CD4-positive, CD25-positive, alpha-beta regulatory T cell (primary cell): ENCODE data around the gene AOPEP. TPM values are rescaled to one million over a fixed set of nuclear protein-coding genes. Genes with fewer than 3 reads are reported as not detected.
A peak's percentile ranks its signal among the peaks of the same experiment; 100 is the strongest.

ENCODE experiments used
- ATAC-seq, 2 donors: fragments of 150-1000 bp; cut with Tn5 transposase; one replicate each; pipeline ENCODE4 v1.10.0; 2021; ENCODE audit warnings: low read depth in 2 of 2, moderate number of reproducible peaks in 2 of 2, moderate library complexity in 1 of 2
- DNase-seq, 3 donors: peaks; one replicate each; pipeline versions ENCODE4 v3.0.0 to v3.0.0-alpha.2; 2012 to 2022; ENCODE audit warnings: mixed read lengths in 1 of 3
- H3K27ac ChIP-seq: one replicate; pipeline ENCODE4 v1.7.0; 2013; ENCODE audit warnings: mild to moderate bottlenecking, low read length; ENCODE audit not compliant: insufficient read depth, poor library complexity, severe bottlenecking
- H3K27me3 ChIP-seq: one replicate; pipeline ENCODE4 v1.7.0; 2013; ENCODE audit warnings: low read length; ENCODE audit not compliant: control insufficient read depth, insufficient read depth
- H3K36me3 ChIP-seq: one replicate; pipeline ENCODE4 v1.7.0; 2013; ENCODE audit warnings: mild to moderate bottlenecking, low read length, moderate library complexity; ENCODE audit not compliant: control insufficient read depth, insufficient read depth
- H3K4me1 ChIP-seq: 2 replicates; pipeline ENCODE4 v1.7.0; 2013; ENCODE audit warnings: mild to moderate bottlenecking, low read length; ENCODE audit not compliant: insufficient read depth, control insufficient read depth, poor library complexity, severe bottlenecking
- H3K4me3 ChIP-seq: one replicate; pipeline ENCODE4 v1.7.0; 2013; ENCODE audit warnings: low read depth, mild to moderate bottlenecking, low read length, moderate library complexity
- H3K9me3 ChIP-seq, 2 experiments: 1 replicate in 1 of 2; 2 replicates in 1 of 2; pipeline ENCODE4 v1.7.0; 2013; ENCODE audit warnings: low read length in 2 of 2, mild to moderate bottlenecking in 1 of 2, moderate library complexity in 1 of 2; ENCODE audit not compliant: control insufficient read depth in 2 of 2
- H3K27ac Mint-ChIP-seq, 3 donors: one replicate each; pipeline ENCODE4 v1.8.0; 2020 to 2022; ENCODE audit warnings: mild to moderate bottlenecking in 3 of 3, mixed read lengths in 3 of 3, moderate library complexity in 2 of 3
- H3K27me3 Mint-ChIP-seq: one replicate; pipeline ENCODE4 v1.8.0; 2022; ENCODE audit warnings: mild to moderate bottlenecking, mixed read lengths
- H3K36me3 Mint-ChIP-seq: one replicate; pipeline ENCODE4 v1.8.0; 2020; ENCODE audit warnings: mixed read lengths
- H3K4me1 Mint-ChIP-seq, 4 donors: one replicate each; pipeline ENCODE4 v1.8.0; 2020 to 2022; ENCODE audit warnings: mixed read lengths in 4 of 4, mild to moderate bottlenecking in 1 of 4
- H3K4me3 Mint-ChIP-seq, 4 donors: one replicate each; pipeline ENCODE4 v1.8.0; 2020 to 2022; ENCODE audit warnings: mild to moderate bottlenecking in 4 of 4, mixed read lengths in 4 of 4, moderate library complexity in 3 of 4
- H3K9me3 Mint-ChIP-seq, 7 donors: one replicate each; pipeline ENCODE4 v1.8.0; 2020 to 2022; ENCODE audit warnings: mixed read lengths in 7 of 7, mild to moderate bottlenecking in 3 of 7, moderate library complexity in 2 of 7
- polyA plus RNA-seq, 4 donors: library from polyadenylated mRNA; unstranded; fragments of 300-500 nt; fragmentation: Illumina TruSeq; gene quantifications; one replicate each; pipeline ENCODE4 v1.2.3, GENCODE V29; 2021
- total RNA-seq: library from RNA; stranded (reverse); gene quantifications from one replicate; pipeline ENCODE4 v1.2.3, GENCODE V29; 2022

AOPEP gene
- total and polyA plus RNA-seq, 5 donors from 2014 or later, result 4.6 to 12.9 (median 6.4) TPM

DNA sequence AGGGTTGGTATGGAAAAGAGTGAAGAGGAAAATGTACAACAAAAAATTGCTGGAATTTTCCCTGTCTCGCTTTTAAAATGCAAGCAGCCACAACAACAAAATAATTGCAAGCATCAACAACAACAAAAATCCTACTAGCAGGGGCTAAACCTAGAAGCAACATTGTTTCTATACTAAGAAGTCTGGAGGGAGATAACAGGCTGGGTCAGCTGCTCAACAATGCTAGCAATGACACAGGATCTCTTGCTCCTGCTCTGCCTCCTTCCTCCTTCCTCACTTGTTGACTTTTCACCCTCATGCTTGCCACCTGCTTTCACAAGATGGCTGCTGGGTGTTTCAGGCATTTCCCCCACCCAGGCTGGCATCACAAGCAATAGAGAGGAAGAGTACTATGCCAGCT, 7.6 kb upstream of the AOPEP start:
- Mint-ChIP-seq H3K4me1 (peaks cover 0 to 4% (median 0%) of the 10 kb centered on the region in 4 donors), H3K9me3 (peaks cover 0 to 6% (median 2%) of the 10 kb centered on the region in 7 donors), H3K27ac (no peak overlapping the region), H3K4me3 (no peak overlapping the region), H3K36me3 (no peaks in the 10 kb centered on the region), H3K27me3 (peaks cover 11% of the 10 kb centered on the region)
- no peak for ATAC-seq
- Histone ChIP-seq H3K27me3 (no peaks in the 10 kb centered on the region), H3K4me1 (no peaks in the 10 kb centered on the region), H3K4me3 (no peak overlapping the region), H3K36me3 (no peaks in the 10 kb centered on the region), H3K27ac (no peak overlapping the region), H3K9me3 (no peaks in the 10 kb centered on the region)
- DNase-seq, result no peak

DNA sequence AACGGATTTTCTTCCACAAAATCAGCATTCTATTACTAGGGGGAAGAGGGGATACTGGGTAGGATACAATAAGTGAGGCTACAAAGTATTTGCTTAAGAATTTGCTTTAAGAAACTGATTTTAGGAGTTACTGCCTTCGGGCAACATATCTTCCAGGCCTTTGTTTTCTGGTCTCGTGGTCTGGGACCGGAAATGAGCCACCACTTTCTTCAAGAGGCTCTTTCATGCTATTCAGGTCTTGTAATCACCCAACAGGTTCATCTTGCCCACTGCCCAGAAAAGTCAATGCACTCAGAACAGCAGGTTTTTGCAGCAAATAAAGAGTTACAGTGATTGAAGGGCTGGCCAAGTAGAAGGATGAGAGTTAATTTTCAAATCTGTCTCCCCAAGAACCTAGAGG, 6.6 kb upstream of the AOPEP start:
- ATAC-seq, result no peak
- no peaks in the 10 kb centered on the region for H3K27me3 ChIP-seq
- no peaks in the 10 kb centered on the region for H3K36me3 ChIP-seq
- Mint-ChIP-seq H3K36me3 (no peaks in the 10 kb centered on the region), H3K27me3 (peaks cover 5% of the 10 kb centered on the region), H3K4me3 (no peak overlapping the region), H3K4me1 (peaks cover 0 to 4% (median 0%) of the 10 kb centered on the region in 4 donors), H3K27ac (no peak overlapping the region), H3K9me3 (peaks cover 0 to 6% (median 2%) of the 10 kb centered on the region in 7 donors)
- no peak overlapping the region for H3K27ac ChIP-seq
- H3K4me3 ChIP-seq, result no peak overlapping the region
- no peaks in the 10 kb centered on the region for H3K4me1 ChIP-seq
- DNase-seq, result no peak
- no peaks in the 10 kb centered on the region for H3K9me3 ChIP-seq

GRCh38 chr9:94720846-94721549, 5.5 kb upstream of the AOPEP start:
- Mint-ChIP-seq H3K27me3 (peaks cover 5% of the 10 kb centered on the region), H3K27ac (peak overlapping the region in 1 of 3 donors; percentile 1), H3K36me3 (no peaks in the 10 kb centered on the region), H3K9me3 (peaks cover 0 to 6% (median 0%) of the 10 kb centered on the region in 7 donors), H3K4me1 (peaks cover 0 to 4% (median under 1%) of the 10 kb centered on the region in 4 donors), H3K4me3 (no peak overlapping the region)
- H3K27ac ChIP-seq, result no peak overlapping the region
- no peak for DNase-seq
- no peak for ATAC-seq
- no peaks in the 10 kb centered on the region for H3K9me3 ChIP-seq
- H3K36me3 ChIP-seq, result no peaks in the 10 kb centered on the region
- H3K4me3 ChIP-seq, result no peak overlapping the region
- H3K4me1 ChIP-seq, result no peaks in the 10 kb centered on the region
- H3K27me3 ChIP-seq, result no peaks in the 10 kb centered on the region

GRCh38 chr9:94721754-94722153, 4.7 kb upstream of the AOPEP start:
- no peak for DNase-seq
- peaks cover 10% of the 10 kb centered on the region for H3K27me3 Mint-ChIP-seq
- ATAC-seq, result no peak
- no peaks in the 10 kb centered on the region for H3K9me3 ChIP-seq
- no peak overlapping the region for H3K4me3 ChIP-seq
- H3K4me1 ChIP-seq, result peaks cover under 1% of the 10 kb centered on the region
- no peaks in the 10 kb centered on the region for H3K36me3 Mint-ChIP-seq
- peaks cover 0 to 6% (median 0%) of the 10 kb centered on the region in 7 donors for H3K9me3 Mint-ChIP-seq
- peak overlapping the region in 2 of 4 donors; percentile 11 to 63 for H3K4me3 Mint-ChIP-seq
- peaks cover 0 to 7% (median 5%) of the 10 kb centered on the region in 4 donors for H3K4me1 Mint-ChIP-seq
- H3K27ac ChIP-seq, result no peak overlapping the region
- no peaks in the 10 kb centered on the region for H3K27me3 ChIP-seq
- no peak overlapping the region for H3K27ac Mint-ChIP-seq
- no peaks in the 10 kb centered on the region for H3K36me3 ChIP-seq

GRCh38 chr9:94725293-94725692, 1.2 kb upstream of the AOPEP start:
- H3K9me3 ChIP-seq, result no peaks in the 10 kb centered on the region

DNA sequence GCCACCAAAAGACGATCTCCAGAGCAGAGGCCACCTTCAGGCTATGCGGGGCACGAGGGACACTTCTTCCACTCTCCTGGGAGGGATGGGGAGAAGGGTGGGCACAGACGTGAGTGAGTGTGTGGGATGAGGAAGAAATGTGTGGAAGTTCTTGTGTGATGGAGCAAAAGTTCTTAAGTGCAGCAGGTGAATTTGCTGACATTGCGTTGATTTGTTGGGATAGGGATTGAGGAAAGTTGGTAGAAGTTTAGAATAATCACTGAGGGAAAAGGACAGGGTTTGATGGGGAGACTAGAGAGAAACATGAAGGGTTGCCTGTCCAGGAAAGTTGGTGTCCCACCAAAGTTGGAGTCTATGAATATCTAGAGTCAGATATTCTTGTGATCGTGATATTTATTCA, 2.2 kb downstream of the AOPEP start:
- Mint-ChIP-seq H3K9me3 (no peaks in the 10 kb centered on the region), H3K4me1 (peaks cover 0 to 21% (median 6%) of the 10 kb centered on the region in 4 donors), H3K27ac (peak overlapping the region in 1 of 3 donors; percentile 69), H3K36me3 (no peaks in the 10 kb centered on the region), H3K27me3 (peaks cover 7% of the 10 kb centered on the region), H3K4me3 (peak overlapping the region in 2 of 4 donors; percentile 16 to 69)
- no peak overlapping the region for H3K27ac ChIP-seq
- DNase-seq (no peak), ATAC-seq (no peak)
- H3K4me3 ChIP-seq, result no peak overlapping the region
- no peaks in the 10 kb centered on the region for H3K36me3 ChIP-seq
- H3K9me3 ChIP-seq, result no peaks in the 10 kb centered on the region
- H3K27me3 ChIP-seq, result no peaks in the 10 kb centered on the region
- peaks cover 12% of the 10 kb centered on the region for H3K4me1 ChIP-seq

More at GRCh38 chr9:94725293-94725692, 1.2 kb upstream of the AOPEP start:
- Mint-ChIP-seq H3K4me1 (peaks cover 4 to 21% (median 6%) of the 10 kb centered on the region in 4 donors), H3K27me3 (peaks cover 12% of the 10 kb centered on the region), H3K36me3 (no peaks in the 10 kb centered on the region), H3K9me3 (peaks cover 0 to 6% (median 0%) of the 10 kb centered on the region in 7 donors), H3K27ac (no peak overlapping the region), H3K4me3 (peak overlapping the region in 3 of 4 donors; percentile 33 to 75 (median 57))
- DNase-seq (no peak), ATAC-seq (no peak)
- Histone ChIP-seq H3K4me1 (peaks cover 12% of the 10 kb centered on the region), H3K27ac (no peak overlapping the region), H3K36me3 (no peaks in the 10 kb centered on the region), H3K27me3 (no peaks in the 10 kb centered on the region), H3K4me3 (no peak overlapping the region)

GRCh38 chr9:94729199-94729598, 2.7 kb downstream of the AOPEP start:
- peaks cover 0 to 21% (median 6%) of the 10 kb centered on the region in 4 donors for H3K4me1 Mint-ChIP-seq
- Histone ChIP-seq H3K36me3 (no peaks in the 10 kb centered on the region), H3K4me1 (peaks cover 12% of the 10 kb centered on the region), H3K27ac (no peak overlapping the region), H3K4me3 (no peak overlapping the region), H3K9me3 (no peaks in the 10 kb centered on the region), H3K27me3 (no peaks in the 10 kb centered on the region)
- H3K4me3 Mint-ChIP-seq, result peak overlapping the region in 1 of 4 donors; percentile 69
- peaks cover 2% of the 10 kb centered on the region for H3K36me3 Mint-ChIP-seq
- H3K27me3 Mint-ChIP-seq, result peaks cover 7% of the 10 kb centered on the region
- no peak overlapping the region for H3K27ac Mint-ChIP-seq
- ATAC-seq (no peak), DNase-seq (no peak)
- H3K9me3 Mint-ChIP-seq, result no peaks in the 10 kb centered on the region
